Cardiac muscle cell (in vitro differentiated cells and primary cell): ENCODE measurements around the gene LRMDA. TPM values are rescaled to one million over a fixed set of nuclear protein-coding genes. Genes with fewer than 3 reads are reported as not detected.

Experiments
- DNase-seq, 2 donors: peaks; one replicate each; pipeline versions ENCODE4 v3.0.0 to v3.0.0-alpha.2; 2010 to 2017; ENCODE audit warnings: low read depth in 1 of 2, low spot score in 1 of 2
- H3K27ac ChIP-seq: fragments of 200-600 bp; sonication (generic); 2 replicates; pipeline ENCODE4 v1.5.1; 2016
- H3K27me3 ChIP-seq: fragments of 200-600 bp; sonication (generic); 2 replicates; pipeline ENCODE4 v1.6.0; 2016; ENCODE audit warnings: control low read depth
- H3K36me3 ChIP-seq: fragments of 200-600 bp; sonication (generic); 2 replicates; pipeline ENCODE4 v1.5.1; 2016; ENCODE audit warnings: control low read depth
- H3K4me1 ChIP-seq: fragments of 200-600 bp; sonication (generic); 2 replicates; pipeline ENCODE4 v1.8.1; 2017; ENCODE audit warnings: low read depth, mild to moderate bottlenecking, mixed run types
- H3K4me3 ChIP-seq: fragments of 200-600 bp; sonication (generic); 2 replicates; pipeline ENCODE4 v1.5.1; 2016; ENCODE audit warnings: mild to moderate bottlenecking
- H3K9me3 ChIP-seq: fragments of 200-600 bp; sonication (generic); 2 replicates; pipeline ENCODE4 v1.5.1; 2017; ENCODE audit warnings: low read depth, mild to moderate bottlenecking, control low read depth
- polyA plus RNA-seq: library from polyadenylated mRNA; unstranded; fragments of >200 nt; fragmentation: Nextera tagmentation; extraction: Ambion mirVana; gene quantifications from 2 replicates; pipeline ENCODE4 v1.2.1, GENCODE V29; 2016
- total RNA-seq: library from RNA; depleted of rRNA; stranded (reverse); fragments of >200 nt; gene quantifications from 2 replicates; pipeline ENCODE4 v1.2.3, GENCODE V29; 2016
- TF ChIP-seq, protein P1 (sequence below): IDR thresholded peaks from 2 replicates; pipeline ENCODE4 v1.5.1; 2012; ENCODE audit warnings: low read depth, mild to moderate bottlenecking, low read length

The LRMDA gene
- total and polyA plus RNA-seq, 2 experiments from 2014 or later, result 6.2 to 11.7 TPM

DNA sequence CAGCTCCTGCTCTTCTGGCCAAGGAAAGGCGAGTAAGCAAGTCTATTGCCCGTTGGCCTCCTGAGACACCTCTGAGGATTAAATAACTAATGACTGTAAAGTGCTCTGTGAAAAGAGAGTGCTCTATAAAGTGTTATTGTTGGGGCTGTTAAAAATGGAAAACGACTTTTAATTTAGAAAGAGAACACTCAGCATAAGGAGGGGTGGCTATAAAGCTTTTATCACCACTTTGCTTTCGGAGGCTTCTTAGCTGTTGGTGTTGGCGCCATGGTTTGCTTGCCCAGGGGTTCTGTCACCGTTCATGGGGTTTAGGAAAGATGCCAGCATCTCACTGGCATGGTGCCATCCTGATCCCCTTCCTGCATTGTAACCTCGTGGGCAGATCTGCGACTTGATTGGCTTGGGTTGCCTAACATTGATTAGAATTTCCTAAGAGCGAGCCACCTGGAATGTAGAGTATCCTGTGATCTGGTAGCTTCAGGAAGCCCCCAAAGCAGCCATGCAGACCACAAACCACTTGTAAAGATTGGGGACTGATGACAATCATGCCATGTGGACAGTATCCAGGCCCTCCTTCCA is 509.9 kb downstream of the LRMDA start:
- no peaks in the 10 kb centered on the region for H3K27me3 ChIP-seq
- H3K27ac ChIP-seq, result no peak overlapping the region
- TF ChIP-seq, protein P1, sequence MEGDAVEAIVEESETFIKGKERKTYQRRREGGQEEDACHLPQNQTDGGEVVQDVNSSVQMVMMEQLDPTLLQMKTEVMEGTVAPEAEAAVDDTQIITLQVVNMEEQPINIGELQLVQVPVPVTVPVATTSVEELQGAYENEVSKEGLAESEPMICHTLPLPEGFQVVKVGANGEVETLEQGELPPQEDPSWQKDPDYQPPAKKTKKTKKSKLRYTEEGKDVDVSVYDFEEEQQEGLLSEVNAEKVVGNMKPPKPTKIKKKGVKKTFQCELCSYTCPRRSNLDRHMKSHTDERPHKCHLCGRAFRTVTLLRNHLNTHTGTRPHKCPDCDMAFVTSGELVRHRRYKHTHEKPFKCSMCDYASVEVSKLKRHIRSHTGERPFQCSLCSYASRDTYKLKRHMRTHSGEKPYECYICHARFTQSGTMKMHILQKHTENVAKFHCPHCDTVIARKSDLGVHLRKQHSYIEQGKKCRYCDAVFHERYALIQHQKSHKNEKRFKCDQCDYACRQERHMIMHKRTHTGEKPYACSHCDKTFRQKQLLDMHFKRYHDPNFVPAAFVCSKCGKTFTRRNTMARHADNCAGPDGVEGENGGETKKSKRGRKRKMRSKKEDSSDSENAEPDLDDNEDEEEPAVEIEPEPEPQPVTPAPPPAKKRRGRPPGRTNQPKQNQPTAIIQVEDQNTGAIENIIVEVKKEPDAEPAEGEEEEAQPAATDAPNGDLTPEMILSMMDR, result no peak
- no peaks in the 10 kb centered on the region for H3K36me3 ChIP-seq
- H3K4me1 ChIP-seq, result no peaks in the 10 kb centered on the region
- no peak overlapping the region for H3K4me3 ChIP-seq
- DNase-seq, result no peak
- H3K9me3 ChIP-seq, result no peaks in the 10 kb centered on the region

DNA sequence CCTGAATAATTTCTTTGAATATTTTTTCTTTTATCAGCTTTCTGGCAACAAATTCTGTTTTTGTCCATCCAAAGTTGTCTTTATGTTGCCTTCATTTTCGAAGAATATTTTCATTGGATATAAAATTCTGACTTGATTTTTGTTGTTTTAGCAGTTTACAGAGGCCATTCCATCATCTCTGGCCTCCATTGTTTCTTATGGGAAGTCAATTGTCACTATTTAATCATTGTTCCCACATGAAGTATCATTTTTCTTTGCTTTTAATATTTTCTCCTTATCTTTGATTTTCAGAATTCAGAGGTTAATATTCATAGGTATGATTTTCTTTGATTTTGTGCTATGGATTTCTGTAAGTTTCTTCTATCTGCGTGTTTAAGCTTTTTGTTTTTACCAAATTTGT is 512.6 kb downstream of the LRMDA start:
- no peak overlapping the region for H3K4me3 ChIP-seq
- no peak for DNase-seq
- H3K4me1 ChIP-seq, result no peaks in the 10 kb centered on the region
- no peaks in the 10 kb centered on the region for H3K27me3 ChIP-seq
- no peak overlapping the region for H3K27ac ChIP-seq
- H3K36me3 ChIP-seq, result no peaks in the 10 kb centered on the region
- TF ChIP-seq, protein P1, result no peak
- no peaks in the 10 kb centered on the region for H3K9me3 ChIP-seq

GRCh38 chr10:75948583-75948982 is 517.2 kb downstream of the LRMDA start:
- TF ChIP-seq, protein P1, result no peak
- H3K4me3 ChIP-seq, result no peak overlapping the region
- H3K27ac ChIP-seq, result no peak overlapping the region

GRCh38 chr10:75950307-75950706 is 518.9 kb downstream of the LRMDA start:
- H3K27ac ChIP-seq, result no peak overlapping the region
- no peak overlapping the region for H3K4me3 ChIP-seq
- TF ChIP-seq, protein P1, result no peak
- no peaks in the 10 kb centered on the region for H3K9me3 ChIP-seq
- H3K4me1 ChIP-seq, result no peaks in the 10 kb centered on the region
- H3K27me3 ChIP-seq, result no peaks in the 10 kb centered on the region
- H3K36me3 ChIP-seq, result no peaks in the 10 kb centered on the region
- no peak for DNase-seq

More at GRCh38 chr10:75948583-75948982, 517.2 kb downstream of the LRMDA start:
- no peak for DNase-seq
- no peaks in the 10 kb centered on the region for H3K27me3 ChIP-seq
- H3K36me3 ChIP-seq, result no peaks in the 10 kb centered on the region
- no peaks in the 10 kb centered on the region for H3K9me3 ChIP-seq
- no peaks in the 10 kb centered on the region for H3K4me1 ChIP-seq

- Histone ChIP-seq H3K9me3 (no peaks in the 10 kb centered on the region), H3K27me3 (no peaks in the 10 kb centered on the region), H3K27ac (no peak overlapping the region), H3K4me3 (no peak overlapping the region), H3K4me1 (no peaks in the 10 kb centered on the region), H3K36me3 (no peaks in the 10 kb centered on the region)
- no peak for DNase-seq
- TF ChIP-seq, protein P1, result no peak
These were observed 519.7 kb downstream of the LRMDA start for GRCh38 chr10:75950997-75951589.
